CD8-positive, alpha-beta memory T cell (primary cell): ENCODE data around the gene CT83. TPM values are rescaled to one million over a fixed set of nuclear protein-coding genes. Genes with fewer than 3 reads are reported as not detected.

Experiments
- CTCF ChIA-PET: fragments of 350-600 bp; sonication (Branson Sonifier 250); formaldehyde crosslinking; loops from one replicate; lab custom pipeline; 2021; ENCODE audit warnings: antibody characterized with exemption; lab: Charles Lee
- POLR2A ChIA-PET: fragments of 350-600 bp; sonication (Branson Sonifier 250); formaldehyde crosslinking; loops from one replicate; lab custom pipeline; 2021; ENCODE audit warnings: antibody characterized with exemption; lab: Charles Lee
- DNase-seq, 5 donors: peaks; one replicate each; pipeline versions ENCODE4 v3.0.0 to v3.0.0-alpha.2; 2020 to 2022; ENCODE audit warnings: mixed read lengths in 1 of 5
- H3K27ac ChIP-seq: one replicate; pipeline ENCODE4 v1.7.0; 2013; ENCODE audit warnings: low read depth, mild to moderate bottlenecking, low read length, moderate library complexity
- H3K27me3 ChIP-seq: 2 replicates; pipeline ENCODE4 v1.7.0; 2013; ENCODE audit warnings: low read length, mild to moderate bottlenecking; ENCODE audit not compliant: insufficient read depth, poor library complexity, severe bottlenecking
- H3K36me3 ChIP-seq: 2 replicates; pipeline ENCODE4 v1.7.0; 2013; ENCODE audit warnings: mild to moderate bottlenecking, low read length, moderate library complexity; ENCODE audit not compliant: insufficient read depth
- H3K4me1 ChIP-seq: 2 replicates; pipeline ENCODE4 v1.7.0; 2013; ENCODE audit warnings: mild to moderate bottlenecking, low read length, moderate library complexity; ENCODE audit not compliant: insufficient read depth
- H3K4me3 ChIP-seq: 2 replicates; pipeline ENCODE4 v1.7.0; 2013; ENCODE audit warnings: mild to moderate bottlenecking, low read length
- H3K9me3 ChIP-seq: 2 replicates; pipeline ENCODE4 v1.7.0; 2013; ENCODE audit warnings: mild to moderate bottlenecking, low read length
- H3K27ac Mint-ChIP-seq, 8 donors: one replicate each; pipeline ENCODE4 v1.8.0; 2020 to 2021; ENCODE audit warnings: mixed read lengths in 8 of 8, mild to moderate bottlenecking in 6 of 8, inconsistent platforms in 3 of 8, moderate library complexity in 3 of 8
- H3K27me3 Mint-ChIP-seq, 2 donors: one replicate each; pipeline ENCODE4 v1.8.0; 2020 to 2021; ENCODE audit warnings: mixed read lengths in 2 of 2, mild to moderate bottlenecking in 1 of 2, moderate library complexity in 1 of 2
- H3K36me3 Mint-ChIP-seq, 3 donors: one replicate each; pipeline ENCODE4 v1.8.0; 2020 to 2021; ENCODE audit warnings: mixed read lengths in 3 of 3, inconsistent platforms in 1 of 3, mild to moderate bottlenecking in 1 of 3
- H3K4me1 Mint-ChIP-seq, 3 donors: one replicate each; pipeline ENCODE4 v1.8.0; 2020 to 2021; ENCODE audit warnings: mixed read lengths in 3 of 3, inconsistent platforms in 1 of 3, mild to moderate bottlenecking in 1 of 3
- H3K4me3 Mint-ChIP-seq, 7 donors: one replicate each; pipeline ENCODE4 v1.8.0; 2020 to 2021; ENCODE audit warnings: mixed read lengths in 7 of 7, mild to moderate bottlenecking in 6 of 7, moderate library complexity in 4 of 7, inconsistent platforms in 2 of 7
- H3K9me3 Mint-ChIP-seq, 5 donors: one replicate each; pipeline ENCODE4 v1.8.0; 2020 to 2022; ENCODE audit warnings: mixed read lengths in 5 of 5, mild to moderate bottlenecking in 3 of 5, moderate library complexity in 2 of 5, inconsistent platforms in 1 of 5
- polyA plus RNA-seq: library from polyadenylated mRNA; unstranded; fragments of 300-500 nt; fragmentation: Illumina TruSeq; gene quantifications from one replicate; pipeline ENCODE4 v1.2.3, GENCODE V29; 2021
- total RNA-seq, 2 experiments: library from RNA; stranded (reverse); gene quantifications; one replicate each; pipeline ENCODE4 v1.2.3, GENCODE V29; 2021

Gene CT83
- total and polyA plus RNA-seq, 3 experiments from 2014 or later, result not detected

GRCh38 chrX:116427978-116428377 lies 34.8 kb downstream of the CT83 start:
- H3K36me3 Mint-ChIP-seq, result no peaks in the 10 kb centered on the region
- no peak overlapping the region for H3K4me3 ChIP-seq
- H3K36me3 ChIP-seq, result no peaks in the 10 kb centered on the region
- H3K27ac Mint-ChIP-seq, result no peak overlapping the region
- H3K9me3 ChIP-seq, result no peaks in the 10 kb centered on the region
- H3K27me3 Mint-ChIP-seq, result no peaks in the 10 kb centered on the region
- no peak overlapping the region for H3K27ac ChIP-seq
- H3K9me3 Mint-ChIP-seq, result no peaks in the 10 kb centered on the region
- DNase-seq, result no peak
- POLR2A ChIA-PET, result no interaction called here
- no peaks in the 10 kb centered on the region for H3K4me1 ChIP-seq
- H3K4me1 Mint-ChIP-seq, result no peaks in the 10 kb centered on the region
- no peak overlapping the region for H3K4me3 Mint-ChIP-seq
- no peaks in the 10 kb centered on the region for H3K27me3 ChIP-seq
- CTCF ChIA-PET, result no interaction called here

- Mint-ChIP-seq H3K9me3 (peaks cover 0 to 4% (median 0%) of the 10 kb centered on the region in 5 donors), H3K27ac (no peak overlapping the region), H3K27me3 (peaks cover 0 to 1% of the 10 kb centered on the region in 2 donors), H3K4me3 (no peak overlapping the region), H3K4me1 (no peaks in the 10 kb centered on the region), H3K36me3 (no peaks in the 10 kb centered on the region)
- Histone ChIP-seq H3K36me3 (no peaks in the 10 kb centered on the region), H3K4me1 (no peaks in the 10 kb centered on the region), H3K4me3 (no peak overlapping the region), H3K27me3 (no peaks in the 10 kb centered on the region), H3K9me3 (no peaks in the 10 kb centered on the region), H3K27ac (no peak overlapping the region)
- POLR2A ChIA-PET, result no interaction called here
- CTCF ChIA-PET, result no interaction called here
- DNase-seq, result no peak
Observed at GRCh38 chrX:116417968-116418367, 44.8 kb downstream of the CT83 start.

- Histone ChIP-seq H3K4me1 (no peaks in the 10 kb centered on the region), H3K27me3 (no peaks in the 10 kb centered on the region), H3K9me3 (no peaks in the 10 kb centered on the region), H3K36me3 (no peaks in the 10 kb centered on the region), H3K27ac (no peak overlapping the region), H3K4me3 (no peak overlapping the region)
- H3K36me3 Mint-ChIP-seq, result no peaks in the 10 kb centered on the region
- no peaks in the 10 kb centered on the region for H3K4me1 Mint-ChIP-seq
- ChIA-PET CTCF (no interaction called here), POLR2A (no interaction called here)
- DNase-seq, result no peak
- H3K9me3 Mint-ChIP-seq, result peaks cover 0 to 4% (median 0%) of the 10 kb centered on the region in 5 donors
- no peak overlapping the region for H3K4me3 Mint-ChIP-seq
- H3K27me3 Mint-ChIP-seq, result peaks cover 0 to 1% of the 10 kb centered on the region in 2 donors
- no peak overlapping the region for H3K27ac Mint-ChIP-seq
Observed at GRCh38 chrX:116417214-116417613, 45.6 kb downstream of the CT83 start.

GRCh38 chrX:116413273-116413672 lies 49.5 kb downstream of the CT83 start:
- no peak for DNase-seq
- no peaks in the 10 kb centered on the region for H3K4me1 Mint-ChIP-seq
- no peak overlapping the region for H3K4me3 Mint-ChIP-seq
- Histone ChIP-seq H3K9me3 (no peaks in the 10 kb centered on the region), H3K4me3 (no peak overlapping the region), H3K27me3 (no peaks in the 10 kb centered on the region), H3K4me1 (no peaks in the 10 kb centered on the region), H3K27ac (no peak overlapping the region), H3K36me3 (no peaks in the 10 kb centered on the region)
- POLR2A ChIA-PET, result no interaction called here
- CTCF ChIA-PET, result no interaction called here
- H3K27ac Mint-ChIP-seq, result no peak overlapping the region
- no peaks in the 10 kb centered on the region for H3K36me3 Mint-ChIP-seq
- peaks cover 0 to 7% (median 4%) of the 10 kb centered on the region in 5 donors for H3K9me3 Mint-ChIP-seq
- no peaks in the 10 kb centered on the region for H3K27me3 Mint-ChIP-seq

Other genes with a start within 250 kb of the CT83 start
- not detected for gene SLC6A14, start 26.4 kb downstream of the CT83 start, total RNA-seq
- not detected for gene SLC6A14, start 26.4 kb downstream of the CT83 start, polyA plus RNA-seq